ENCODE results near the gene USP54.

The USP54 gene, protein sequence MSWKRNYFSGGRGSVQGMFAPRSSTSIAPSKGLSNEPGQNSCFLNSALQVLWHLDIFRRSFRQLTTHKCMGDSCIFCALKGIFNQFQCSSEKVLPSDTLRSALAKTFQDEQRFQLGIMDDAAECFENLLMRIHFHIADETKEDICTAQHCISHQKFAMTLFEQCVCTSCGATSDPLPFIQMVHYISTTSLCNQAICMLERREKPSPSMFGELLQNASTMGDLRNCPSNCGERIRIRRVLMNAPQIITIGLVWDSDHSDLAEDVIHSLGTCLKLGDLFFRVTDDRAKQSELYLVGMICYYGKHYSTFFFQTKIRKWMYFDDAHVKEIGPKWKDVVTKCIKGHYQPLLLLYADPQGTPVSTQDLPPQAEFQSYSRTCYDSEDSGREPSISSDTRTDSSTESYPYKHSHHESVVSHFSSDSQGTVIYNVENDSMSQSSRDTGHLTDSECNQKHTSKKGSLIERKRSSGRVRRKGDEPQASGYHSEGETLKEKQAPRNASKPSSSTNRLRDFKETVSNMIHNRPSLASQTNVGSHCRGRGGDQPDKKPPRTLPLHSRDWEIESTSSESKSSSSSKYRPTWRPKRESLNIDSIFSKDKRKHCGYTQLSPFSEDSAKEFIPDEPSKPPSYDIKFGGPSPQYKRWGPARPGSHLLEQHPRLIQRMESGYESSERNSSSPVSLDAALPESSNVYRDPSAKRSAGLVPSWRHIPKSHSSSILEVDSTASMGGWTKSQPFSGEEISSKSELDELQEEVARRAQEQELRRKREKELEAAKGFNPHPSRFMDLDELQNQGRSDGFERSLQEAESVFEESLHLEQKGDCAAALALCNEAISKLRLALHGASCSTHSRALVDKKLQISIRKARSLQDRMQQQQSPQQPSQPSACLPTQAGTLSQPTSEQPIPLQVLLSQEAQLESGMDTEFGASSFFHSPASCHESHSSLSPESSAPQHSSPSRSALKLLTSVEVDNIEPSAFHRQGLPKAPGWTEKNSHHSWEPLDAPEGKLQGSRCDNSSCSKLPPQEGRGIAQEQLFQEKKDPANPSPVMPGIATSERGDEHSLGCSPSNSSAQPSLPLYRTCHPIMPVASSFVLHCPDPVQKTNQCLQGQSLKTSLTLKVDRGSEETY (N-terminal part only)

DNA sequence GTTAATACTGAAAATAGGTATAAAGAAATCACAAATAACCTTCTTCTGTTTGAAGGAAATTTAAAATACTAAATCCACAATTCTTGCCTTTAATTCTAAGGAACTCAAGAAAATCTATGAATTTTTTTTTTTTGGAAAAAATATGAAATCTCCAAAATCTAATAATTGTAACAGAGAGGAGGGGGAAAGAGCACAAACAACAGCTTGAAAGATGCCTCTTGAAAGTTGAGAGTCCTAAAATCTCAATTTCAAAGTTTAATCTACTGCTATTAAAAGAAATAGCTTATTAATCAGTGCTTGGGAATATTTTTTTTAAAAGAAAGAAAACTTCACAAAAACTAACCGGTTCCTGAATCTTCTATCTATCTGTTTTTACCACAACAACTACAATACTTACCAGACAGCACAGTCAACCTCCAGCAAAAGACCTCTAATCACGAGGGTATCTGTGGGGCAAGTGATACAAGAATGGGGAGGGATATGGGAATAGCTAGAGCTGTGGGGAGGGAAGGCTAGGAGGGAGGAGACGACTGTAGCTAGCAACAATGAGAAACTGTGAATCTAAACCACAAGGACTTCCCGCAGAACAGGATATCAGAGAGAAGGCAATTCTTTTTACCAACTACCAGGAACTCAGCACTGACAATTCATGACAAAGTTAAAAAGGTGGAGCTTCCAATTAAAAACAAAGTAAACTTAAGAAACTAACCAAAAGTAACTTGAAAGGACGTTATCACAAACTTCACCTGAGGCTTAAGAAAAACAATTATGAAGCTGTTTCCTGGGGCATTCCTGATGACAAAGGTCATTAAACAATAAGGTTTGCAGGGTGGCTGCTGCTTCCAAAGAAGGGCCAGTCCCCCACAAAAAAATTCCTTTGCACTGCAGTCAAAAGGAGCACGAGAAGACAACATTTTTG is at the start of gene USP54:
USP54 (minus strand) TSS at position 462 of the 919 bp plus-strand sequence. CDS start 15,684 bp downstream, outside the sequence.
- TF ChIP-seq TCF12 (IDR thresholded peaks at IDR 0.05; ENCODE audit: low read depth): 0 out of 2 replicates have a peak, but pooled peaks have one; percentile 15
- TF ChIP-seq, protein P1, sequence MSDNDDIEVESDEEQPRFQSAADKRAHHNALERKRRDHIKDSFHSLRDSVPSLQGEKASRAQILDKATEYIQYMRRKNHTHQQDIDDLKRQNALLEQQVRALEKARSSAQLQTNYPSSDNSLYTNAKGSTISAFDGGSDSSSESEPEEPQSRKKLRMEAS (IDR thresholded peaks at IDR 0.05): no peak

DNA sequence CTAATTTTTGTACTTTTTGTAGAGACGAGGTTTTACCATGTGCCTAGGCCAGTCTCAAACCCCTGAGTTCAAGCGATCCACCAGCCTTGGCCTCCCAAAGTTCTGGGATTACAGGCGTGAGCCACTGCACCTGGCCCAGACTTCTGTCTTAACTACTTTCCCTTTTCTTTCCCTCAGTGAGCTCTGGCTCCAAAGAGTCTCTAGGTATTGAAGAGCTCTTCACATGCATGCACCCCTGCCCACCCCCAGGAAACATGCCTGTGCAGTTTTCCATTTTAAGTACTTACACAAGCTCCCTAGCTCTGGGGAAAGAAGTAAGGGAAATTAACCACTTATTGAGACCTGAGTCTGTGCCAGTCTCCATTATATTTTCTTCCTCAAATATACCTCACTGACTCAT is 48.1 kb upstream of the USP54 start:
- TF ChIP-seq CEBPB (IDR thresholded peaks at IDR 0.05): no peak
- no peak for TF ChIP-seq ZBTB7A (IDR thresholded peaks at IDR 0.05; ENCODE audit: low read depth)
- no peak for TF ChIP-seq TEAD4 (IDR thresholded peaks at IDR 0.05)
- TF ChIP-seq TAF1 (IDR thresholded peaks at IDR 0.05; ENCODE audit: low read depth): no peak
- TF ChIP-seq, protein P1 (IDR thresholded peaks at IDR 0.05): no peak
- TF ChIP-seq EGR1 (IDR thresholded peaks at IDR 0.05): no peak

DNA sequence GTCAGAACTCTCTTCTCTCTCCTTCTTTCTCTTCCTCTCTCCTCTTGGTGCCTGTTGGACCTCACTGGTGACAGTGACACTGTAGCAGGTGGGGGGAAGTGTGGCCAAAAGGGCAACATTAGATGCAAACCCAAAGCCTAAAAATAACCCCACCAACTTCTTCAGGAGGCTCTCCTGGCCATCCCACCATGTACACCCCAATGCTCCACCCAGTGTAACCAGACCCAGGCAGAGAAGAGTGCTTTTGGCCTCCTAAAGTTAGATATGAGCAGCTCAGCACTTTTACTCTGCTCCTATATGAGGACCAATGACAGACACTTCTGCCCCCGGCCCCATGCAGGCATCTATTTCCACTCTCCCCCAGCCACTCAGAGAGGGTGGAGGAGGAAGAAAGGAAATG is 44.6 kb upstream of the USP54 start:
- TF ChIP-seq, protein P2, sequence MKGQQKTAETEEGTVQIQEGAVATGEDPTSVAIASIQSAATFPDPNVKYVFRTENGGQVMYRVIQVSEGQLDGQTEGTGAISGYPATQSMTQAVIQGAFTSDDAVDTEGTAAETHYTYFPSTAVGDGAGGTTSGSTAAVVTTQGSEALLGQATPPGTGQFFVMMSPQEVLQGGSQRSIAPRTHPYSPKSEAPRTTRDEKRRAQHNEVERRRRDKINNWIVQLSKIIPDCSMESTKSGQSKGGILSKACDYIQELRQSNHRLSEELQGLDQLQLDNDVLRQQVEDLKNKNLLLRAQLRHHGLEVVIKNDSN (IDR thresholded peaks at IDR 0.05): no peak
- no peak for TF ChIP-seq TAF1 (IDR thresholded peaks at IDR 0.05; ENCODE audit: low read depth)
- TF ChIP-seq CREB1 (IDR thresholded peaks at IDR 0.05; ENCODE audit: low read depth): no peak
- TF ChIP-seq TCF12 (IDR thresholded peaks at IDR 0.05; ENCODE audit: low read depth): no peak
- TF ChIP-seq ZBTB7A (IDR thresholded peaks at IDR 0.05; ENCODE audit: low read depth): no peak
- TF ChIP-seq, protein P3, sequence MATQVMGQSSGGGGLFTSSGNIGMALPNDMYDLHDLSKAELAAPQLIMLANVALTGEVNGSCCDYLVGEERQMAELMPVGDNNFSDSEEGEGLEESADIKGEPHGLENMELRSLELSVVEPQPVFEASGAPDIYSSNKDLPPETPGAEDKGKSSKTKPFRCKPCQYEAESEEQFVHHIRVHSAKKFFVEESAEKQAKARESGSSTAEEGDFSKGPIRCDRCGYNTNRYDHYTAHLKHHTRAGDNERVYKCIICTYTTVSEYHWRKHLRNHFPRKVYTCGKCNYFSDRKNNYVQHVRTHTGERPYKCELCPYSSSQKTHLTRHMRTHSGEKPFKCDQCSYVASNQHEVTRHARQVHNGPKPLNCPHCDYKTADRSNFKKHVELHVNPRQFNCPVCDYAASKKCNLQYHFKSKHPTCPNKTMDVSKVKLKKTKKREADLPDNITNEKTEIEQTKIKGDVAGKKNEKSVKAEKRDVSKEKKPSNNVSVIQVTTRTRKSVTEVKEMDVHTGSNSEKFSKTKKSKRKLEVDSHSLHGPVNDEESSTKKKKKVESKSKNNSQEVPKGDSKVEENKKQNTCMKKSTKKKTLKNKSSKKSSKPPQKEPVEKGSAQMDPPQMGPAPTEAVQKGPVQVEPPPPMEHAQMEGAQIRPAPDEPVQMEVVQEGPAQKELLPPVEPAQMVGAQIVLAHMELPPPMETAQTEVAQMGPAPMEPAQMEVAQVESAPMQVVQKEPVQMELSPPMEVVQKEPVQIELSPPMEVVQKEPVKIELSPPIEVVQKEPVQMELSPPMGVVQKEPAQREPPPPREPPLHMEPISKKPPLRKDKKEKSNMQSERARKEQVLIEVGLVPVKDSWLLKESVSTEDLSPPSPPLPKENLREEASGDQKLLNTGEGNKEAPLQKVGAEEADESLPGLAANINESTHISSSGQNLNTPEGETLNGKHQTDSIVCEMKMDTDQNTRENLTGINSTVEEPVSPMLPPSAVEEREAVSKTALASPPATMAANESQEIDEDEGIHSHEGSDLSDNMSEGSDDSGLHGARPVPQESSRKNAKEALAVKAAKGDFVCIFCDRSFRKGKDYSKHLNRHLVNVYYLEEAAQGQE (IDR thresholded peaks at IDR 0.05; ENCODE audit: low read depth): no peak
- TF ChIP-seq EGR1 (IDR thresholded peaks at IDR 0.05): no peak
- no peak for TF ChIP-seq EP300 (IDR thresholded peaks at IDR 0.05; ENCODE audit: borderline replicate concordance)
- TF ChIP-seq, protein P1 (IDR thresholded peaks at IDR 0.05): no peak
- no peak for TF ChIP-seq NFIC (IDR thresholded peaks at IDR 0.05)
- TF ChIP-seq FOXM1 (IDR thresholded peaks at IDR 0.05; ENCODE audit: borderline replicate concordance, low read depth): no peak
- no peak for TF ChIP-seq RAD21 (IDR thresholded peaks at IDR 0.05; ENCODE audit: low read depth)
- TF ChIP-seq TEAD4 (IDR thresholded peaks at IDR 0.05): no peak
- no peak for TF ChIP-seq YY1 (IDR thresholded peaks at IDR 0.05; ENCODE audit: low read depth)
- no peak for TF ChIP-seq CEBPB (IDR thresholded peaks at IDR 0.05)

DNA sequence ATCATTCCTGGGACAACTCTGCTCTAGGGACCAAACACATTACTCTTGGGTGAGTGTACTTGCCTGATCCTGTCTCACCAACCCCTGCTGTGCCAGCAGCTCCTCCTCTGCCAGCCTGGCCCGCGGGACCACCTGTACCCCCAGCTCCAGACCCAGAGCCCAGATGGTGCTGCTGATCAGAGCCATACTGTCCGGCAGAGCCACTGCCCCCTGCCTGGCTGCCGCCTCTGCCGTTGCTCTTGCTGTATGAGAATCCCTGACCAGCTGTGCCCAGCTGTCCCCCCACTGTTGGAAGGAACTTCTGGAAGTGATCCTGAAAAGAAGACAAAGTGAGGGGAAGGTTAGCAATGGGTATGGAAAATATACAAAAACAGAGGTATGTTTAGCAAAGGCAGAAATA is 43.3 kb upstream of the USP54 start:
- TF ChIP-seq EP300 (IDR thresholded peaks at IDR 0.05; ENCODE audit: borderline replicate concordance): no peak
- TF ChIP-seq FOXM1 (IDR thresholded peaks at IDR 0.05; ENCODE audit: borderline replicate concordance, low read depth): no peak
- no peak for TF ChIP-seq TEAD4 (IDR thresholded peaks at IDR 0.05)
- TF ChIP-seq EGR1 (IDR thresholded peaks at IDR 0.05): no peak
- no peak for TF ChIP-seq RAD21 (IDR thresholded peaks at IDR 0.05; ENCODE audit: low read depth)
- TF ChIP-seq, protein P1 (IDR thresholded peaks at IDR 0.05): no peak
- TF ChIP-seq TCF12 (IDR thresholded peaks at IDR 0.05; ENCODE audit: low read depth): no peak
- no peak for TF ChIP-seq CREB1 (IDR thresholded peaks at IDR 0.05; ENCODE audit: low read depth)
- TF ChIP-seq, protein P2 (IDR thresholded peaks at IDR 0.05): no peak
- no peak for TF ChIP-seq CEBPB (IDR thresholded peaks at IDR 0.05)
- no peak for TF ChIP-seq YY1 (IDR thresholded peaks at IDR 0.05; ENCODE audit: low read depth)
- TF ChIP-seq ZBTB7A (IDR thresholded peaks at IDR 0.05; ENCODE audit: low read depth): no peak
- no peak for TF ChIP-seq NFIC (IDR thresholded peaks at IDR 0.05)
- TF ChIP-seq, protein P3 (IDR thresholded peaks at IDR 0.05; ENCODE audit: low read depth): no peak
- TF ChIP-seq TAF1 (IDR thresholded peaks at IDR 0.05; ENCODE audit: low read depth): no peak
